Upper lobe of left lung (tissue), 4 donors: ENCODE results near the gene CDK5R1.

ENCODE experiments used
- CTCF ChIP-seq, 6 experiments: fragments of 450-650 bp in 4 of 6; fragments of 200-600 bp in 2 of 6; sonication (generic) in 2 of 6; IDR thresholded peaks; one replicate each; pipeline ENCODE4 v1.5.1; 2016 to 2019; ENCODE audit warnings: antibody characterized with exemption in 6 of 6
- POLR2A ChIP-seq, 4 donors: fragments of 450-650 bp; IDR thresholded peaks; one replicate each; pipeline ENCODE4 v1.5.1; 2016 to 2017; ENCODE audit warnings: antibody characterized with exemption in 4 of 4, mild to moderate bottlenecking in 2 of 4
- POLR2AphosphoS5 ChIP-seq, 2 donors: sonication (generic); formaldehyde crosslinking; IDR thresholded peaks; one replicate each; pipeline ENCODE4 v1.5.1; 2017; ENCODE audit warnings: antibody characterized with exemption in 2 of 2

- TF ChIP-seq CTCF (IDR thresholded peaks at IDR 0.05) = no peak
- no peak for TF ChIP-seq POLR2A (IDR thresholded peaks at IDR 0.05)
- no peak for TF ChIP-seq POLR2AphosphoS5 (IDR thresholded peaks at IDR 0.05)
Measured at GRCh38 chr17:32517982-32518381, 31.2 kb downstream of the CDK5R1 start.
